Measurements from ENCODE around the gene MRTFB.

DNA sequence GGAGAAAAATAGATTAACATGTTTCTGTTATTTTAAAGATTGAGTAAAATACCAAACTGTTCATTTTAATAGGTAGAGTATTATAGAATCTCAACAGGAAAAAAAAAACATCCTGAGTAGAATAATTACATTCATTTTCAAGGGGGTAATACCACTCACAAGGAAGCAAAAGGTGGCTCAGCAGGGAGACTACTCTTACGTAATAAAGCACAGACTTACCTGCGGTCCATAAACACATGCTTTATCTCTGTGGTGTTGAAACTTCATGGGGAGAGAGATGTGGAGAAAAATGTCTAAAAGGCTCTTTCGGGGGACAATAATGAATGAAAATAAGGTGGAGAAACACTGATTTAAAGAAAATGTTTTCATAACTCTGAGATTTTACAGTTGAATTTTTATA is 171.7 kb downstream of the MRTFB start:
- TF ChIP-seq, protein P1, sequence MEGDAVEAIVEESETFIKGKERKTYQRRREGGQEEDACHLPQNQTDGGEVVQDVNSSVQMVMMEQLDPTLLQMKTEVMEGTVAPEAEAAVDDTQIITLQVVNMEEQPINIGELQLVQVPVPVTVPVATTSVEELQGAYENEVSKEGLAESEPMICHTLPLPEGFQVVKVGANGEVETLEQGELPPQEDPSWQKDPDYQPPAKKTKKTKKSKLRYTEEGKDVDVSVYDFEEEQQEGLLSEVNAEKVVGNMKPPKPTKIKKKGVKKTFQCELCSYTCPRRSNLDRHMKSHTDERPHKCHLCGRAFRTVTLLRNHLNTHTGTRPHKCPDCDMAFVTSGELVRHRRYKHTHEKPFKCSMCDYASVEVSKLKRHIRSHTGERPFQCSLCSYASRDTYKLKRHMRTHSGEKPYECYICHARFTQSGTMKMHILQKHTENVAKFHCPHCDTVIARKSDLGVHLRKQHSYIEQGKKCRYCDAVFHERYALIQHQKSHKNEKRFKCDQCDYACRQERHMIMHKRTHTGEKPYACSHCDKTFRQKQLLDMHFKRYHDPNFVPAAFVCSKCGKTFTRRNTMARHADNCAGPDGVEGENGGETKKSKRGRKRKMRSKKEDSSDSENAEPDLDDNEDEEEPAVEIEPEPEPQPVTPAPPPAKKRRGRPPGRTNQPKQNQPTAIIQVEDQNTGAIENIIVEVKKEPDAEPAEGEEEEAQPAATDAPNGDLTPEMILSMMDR (IDR thresholded peaks at IDR 0.05), result no peak
- no peak for TF ChIP-seq POLR2A (IDR thresholded peaks at IDR 0.05)
